Fibroblast of mammary gland (primary cell): ENCODE measurements around the gene DAP.

ENCODE experiments used
- DNase-seq: peaks from one replicate; pipeline ENCODE4 v3.0.0-alpha.2; 2010; ENCODE audit warnings: low read depth
- H3K4me3 ChIP-seq: 2 replicates; pipeline ENCODE4 v1.5.1; 2011; ENCODE audit warnings: low read depth, mild to moderate bottlenecking, low read length, moderate library complexity; ENCODE audit not compliant: control insufficient read depth
- CTCF ChIP-seq: conservative IDR thresholded peaks from 2 replicates; pipeline ENCODE4 v1.5.1; 2011; ENCODE audit warnings: low read depth, low read length, inconsistent platforms; ENCODE audit not compliant: control insufficient read depth, insufficient read depth

DAP gene

GRCh38 chr5:10744681-10745080 is 16.4 kb downstream of the DAP start:
- no peak for DNase-seq
- H3K4me3 ChIP-seq, result no peak overlapping the region
- no peak for TF ChIP-seq CTCF

GRCh38 chr5:10743951-10744350 is 17.1 kb downstream of the DAP start:
- DNase-seq, result no peak
- no peak for TF ChIP-seq CTCF
- H3K4me3 ChIP-seq, result no peak overlapping the region

GRCh38 chr5:10743526-10743925 is 17.5 kb downstream of the DAP start:
- no peak for TF ChIP-seq CTCF
- no peak overlapping the region for H3K4me3 ChIP-seq
- DNase-seq, result no peak

GRCh38 chr5:10741661-10742060 is 19.4 kb downstream of the DAP start:
- no peak for DNase-seq
- TF ChIP-seq CTCF, result no peak
- no peak overlapping the region for H3K4me3 ChIP-seq

GRCh38 chr5:10740384-10740783 is 20.6 kb downstream of the DAP start:
- DNase-seq, result no peak
- H3K4me3 ChIP-seq, result no peak overlapping the region
- TF ChIP-seq CTCF, result no peak

GRCh38 chr5:10737880-10738279 is 23.2 kb downstream of the DAP start:
- H3K4me3 ChIP-seq, result no peak overlapping the region
- DNase-seq, result no peak
- no peak for TF ChIP-seq CTCF

- TF ChIP-seq CTCF, result no peak
- no peak for DNase-seq
These were observed 24.2 kb downstream of the DAP start for GRCh38 chr5:10736808-10737207.

More at GRCh38 chr5:10736808-10737207, 24.2 kb downstream of the DAP start:
- H3K4me3 ChIP-seq, result no peak overlapping the region
